ENCODE data around the gene TGFBR1. TPM values are rescaled to one million over a fixed set of nuclear protein-coding genes. Genes with fewer than 3 reads are reported as not detected.

The TGFBR1 gene
- total RNA-seq, 3 donors from 2014 or later = 23.7 to 71.6 (median 24.7) TPM

- TF ChIP-seq CTCF (IDR thresholded peaks at IDR 0.05) = no peak
- intact Hi-C loops (cut with DNase I, micrococcal nuclease) = no loop called here
- Histone ChIP-seq H3K4me1 (ENCODE audit: low read depth) (no peaks in the 10 kb centered on the region), H3K4me3 (no peak overlapping the region), H3K9me3 (no peaks in the 10 kb centered on the region), H3K36me3 (ENCODE audit: low read depth) (no peaks in the 10 kb centered on the region)
- DNase-seq = no peak
- no peak for ATAC-seq
Observed at GRCh38 chr9:99073347-99073746, 31.6 kb upstream of the TGFBR1 start.

GRCh38 chr9:99073985-99074901 lies 30.7 kb upstream of the TGFBR1 start:
- H3K36me3 ChIP-seq (ENCODE audit: low read depth) = no peaks in the 10 kb centered on the region
- DNase-seq (no peak), ATAC-seq (no peak)
- H3K4me3 ChIP-seq = no peak overlapping the region
- TF ChIP-seq CTCF (IDR thresholded peaks at IDR 0.05) = no peak
- H3K4me1 ChIP-seq (ENCODE audit: low read depth) = no peaks in the 10 kb centered on the region
- H3K9me3 ChIP-seq = no peaks in the 10 kb centered on the region
- intact Hi-C loops (cut with DNase I, micrococcal nuclease) = no loop called here

- intact Hi-C loops (cut with DNase I, micrococcal nuclease) = no loop called here
- no peaks in the 10 kb centered on the region for H3K9me3 ChIP-seq
- no peak overlapping the region for H3K4me3 ChIP-seq
- H3K36me3 ChIP-seq (ENCODE audit: low read depth) = no peaks in the 10 kb centered on the region
- DNase-seq (no peak), ATAC-seq (no peak)
- H3K4me1 ChIP-seq (ENCODE audit: low read depth) = no peaks in the 10 kb centered on the region
- no peak for TF ChIP-seq CTCF (IDR thresholded peaks at IDR 0.05)
Observed at GRCh38 chr9:99074902-99075245, 30.0 kb upstream of the TGFBR1 start.

GRCh38 chr9:99075246-99075912 lies 29.5 kb upstream of the TGFBR1 start:
- no peaks in the 10 kb centered on the region for H3K9me3 ChIP-seq
- no peak for TF ChIP-seq CTCF (IDR thresholded peaks at IDR 0.05)
- no peak for DNase-seq
- ATAC-seq = no peak
- H3K4me1 ChIP-seq (ENCODE audit: low read depth) = no peaks in the 10 kb centered on the region
- intact Hi-C loops (cut with DNase I, micrococcal nuclease) = no loop called here
- H3K36me3 ChIP-seq (ENCODE audit: low read depth) = no peaks in the 10 kb centered on the region
- no peak overlapping the region for H3K4me3 ChIP-seq

DNA sequence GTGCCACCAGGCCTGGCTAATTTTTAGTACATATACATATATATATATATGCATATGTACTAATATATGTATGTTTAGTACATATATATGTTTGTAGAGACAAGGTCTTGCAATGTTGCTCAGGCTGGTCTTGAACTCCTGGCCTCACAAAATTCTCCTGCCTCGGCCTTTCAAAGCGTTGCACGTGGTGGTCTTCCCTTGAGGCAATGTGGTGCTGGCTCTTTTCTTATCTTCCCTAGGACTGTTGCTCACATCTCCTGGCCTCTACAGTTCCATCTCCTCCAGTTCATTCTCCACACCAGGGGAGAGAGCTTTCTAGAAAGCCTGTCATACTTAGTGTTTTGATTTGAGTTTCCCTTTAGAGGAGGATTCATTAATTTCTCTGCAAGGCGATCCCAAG lies 28.9 kb upstream of the TGFBR1 start:
- Histone ChIP-seq H3K36me3 (ENCODE audit: low read depth) (no peaks in the 10 kb centered on the region), H3K9me3 (no peaks in the 10 kb centered on the region), H3K4me3 (no peak overlapping the region), H3K4me1 (ENCODE audit: low read depth) (no peaks in the 10 kb centered on the region)
- DNase-seq = no peak
- no peak for TF ChIP-seq CTCF (IDR thresholded peaks at IDR 0.05)
- ATAC-seq = no peak
- intact Hi-C loops (cut with DNase I, micrococcal nuclease) = no loop called here
